ENCODE data around the gene WNT9B. TPM values are rescaled to one million over a fixed set of nuclear protein-coding genes. Genes with fewer than 3 reads are reported as not detected.
"Not testable (repeated sequence)": the region's sequence is repeated elsewhere in the genome, so short reads cannot be mapped to it uniquely, and the experiment has no call there.

The WNT9B gene
- polyA plus RNA-seq, 3 donors from 2014 or later, result not detected

DNA sequence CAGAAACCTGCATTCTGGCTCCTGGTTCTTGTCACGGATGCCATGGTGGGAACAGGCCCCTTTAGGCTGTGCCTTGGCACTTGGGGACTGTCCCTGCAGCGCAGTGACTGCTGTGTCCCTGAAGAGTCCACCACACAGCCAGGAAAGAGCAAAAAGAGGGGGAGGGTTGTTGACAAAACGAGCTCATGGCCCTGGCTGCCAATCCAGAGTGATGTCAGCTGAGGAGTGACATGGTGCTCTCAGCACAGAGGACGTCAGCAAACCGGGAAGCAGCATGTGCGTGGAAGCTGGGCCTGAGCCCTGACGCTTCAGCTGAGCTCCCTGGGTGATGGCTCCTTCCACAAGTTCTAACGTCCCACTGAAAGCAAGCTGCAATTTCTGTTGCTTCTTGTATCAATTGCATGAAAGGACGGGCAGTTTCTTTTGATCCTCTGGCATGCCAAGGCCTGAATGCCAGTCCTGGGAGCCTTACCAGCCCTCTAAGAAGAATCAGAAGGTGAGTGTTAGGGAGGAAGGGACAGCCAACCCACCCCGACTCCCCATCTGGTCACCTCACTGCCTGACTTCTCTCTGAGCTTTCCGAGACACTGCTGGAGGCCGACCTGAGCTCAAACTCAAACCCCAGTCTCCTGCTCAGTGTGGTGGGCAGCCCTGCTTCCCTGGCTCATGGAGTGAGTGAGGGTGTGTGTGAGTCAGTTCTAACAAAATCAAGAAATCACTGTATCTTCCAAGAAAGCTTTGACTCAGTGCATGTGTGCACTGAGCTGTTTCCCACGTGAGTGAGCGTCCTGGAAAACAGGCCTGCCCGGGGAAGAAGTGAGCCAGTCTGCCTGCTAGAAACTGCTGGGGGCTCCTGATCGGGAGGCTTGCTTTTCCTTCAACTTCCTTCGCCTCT, 18.2 kb upstream of the WNT9B start:
- no peak for DNase-seq
- H3K4me3 Mint-ChIP-seq, result no peak overlapping the region
- H3K9me3 Mint-ChIP-seq, result no peaks in the 10 kb centered on the region
- H3K4me1 Mint-ChIP-seq, result peaks cover 4 to 6% of the 10 kb centered on the region in 2 donors
- H3K36me3 Mint-ChIP-seq, result no peaks in the 10 kb centered on the region
- H3K27me3 Mint-ChIP-seq (ENCODE audit: low read depth in 3 of 3), result peaks cover 2 to 14% (median 7%) of the 10 kb centered on the region in 3 donors
- no peak overlapping the region for H3K27ac Mint-ChIP-seq

DNA sequence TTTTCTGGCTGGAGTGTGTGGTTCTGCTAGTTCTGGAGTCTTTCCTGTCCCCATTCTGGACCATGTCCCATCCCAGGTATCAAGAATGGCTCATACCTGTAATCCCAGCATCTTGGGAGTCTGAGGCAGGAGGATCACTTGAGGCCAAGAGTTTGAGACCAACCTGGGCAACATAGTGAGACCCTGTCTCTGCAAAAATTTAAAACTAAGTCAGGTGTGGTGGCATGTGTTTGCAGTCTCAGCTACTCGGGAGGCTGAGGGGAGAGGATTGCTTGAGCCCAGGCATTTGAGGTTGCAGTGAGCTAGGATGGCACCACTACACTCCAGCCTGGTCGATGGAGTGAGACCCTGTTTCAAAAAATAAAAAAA, 17.6 kb upstream of the WNT9B start:
- Mint-ChIP-seq H3K27me3 (ENCODE audit: low read depth in 3 of 3) (peaks cover 2 to 11% (median 7%) of the 10 kb centered on the region in 3 donors), H3K9me3 (no peaks in the 10 kb centered on the region), H3K36me3 (no peaks in the 10 kb centered on the region), H3K4me1 (peaks cover 4 to 6% of the 10 kb centered on the region in 2 donors), H3K27ac (no peak overlapping the region), H3K4me3 (no peak overlapping the region)
- no peak for DNase-seq

DNA sequence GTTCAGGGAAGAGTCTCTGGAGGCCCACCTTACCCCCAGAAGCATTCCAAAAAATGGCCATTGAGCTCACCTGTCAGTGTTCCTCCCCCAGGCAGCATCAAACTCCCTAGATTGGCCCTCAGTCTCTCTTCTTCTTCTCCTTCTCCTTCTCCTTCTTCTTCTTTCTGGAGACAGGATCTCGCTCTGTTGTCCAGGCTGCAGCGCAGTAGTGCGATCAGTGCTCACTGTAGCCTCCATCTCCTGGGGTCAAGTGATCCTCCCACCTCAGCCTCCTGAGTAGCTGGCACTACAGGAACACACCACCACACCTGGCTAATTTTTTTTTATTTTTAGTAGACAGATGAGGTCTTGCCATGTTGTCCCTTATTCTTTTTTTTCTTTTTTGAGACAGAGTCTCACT, 16.5 kb upstream of the WNT9B start:
- Mint-ChIP-seq H3K36me3 (no peaks in the 10 kb centered on the region), H3K4me1 (peaks cover 4 to 6% of the 10 kb centered on the region in 2 donors), H3K4me3 (no peak overlapping the region), H3K27ac (no peak overlapping the region), H3K9me3 (peaks cover 0 to 1% (median 0%) of the 10 kb centered on the region in 6 donors), H3K27me3 (ENCODE audit: low read depth in 3 of 3) (peaks cover 2 to 14% (median 7%) of the 10 kb centered on the region in 3 donors)
- no peak for DNase-seq

DNA sequence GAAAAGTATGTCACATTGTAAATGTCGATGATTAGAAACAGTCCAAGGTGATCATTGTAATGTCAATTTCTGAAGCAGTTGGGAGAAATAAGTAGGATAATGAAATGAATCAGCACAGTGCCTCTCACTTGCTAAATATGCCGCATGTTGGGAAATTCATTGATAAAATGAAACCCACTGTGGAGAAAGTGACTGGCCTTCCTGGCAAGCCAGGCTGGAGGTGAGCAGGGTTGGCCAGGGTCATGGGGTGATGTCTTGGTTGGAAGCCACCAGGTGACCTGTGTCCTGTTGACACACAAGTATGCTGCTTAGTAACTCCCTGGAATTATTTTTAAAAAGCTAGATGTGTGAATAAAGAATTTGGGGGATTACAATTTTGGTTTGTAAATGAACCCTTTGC, 14.9 kb upstream of the WNT9B start:
- H3K27me3 Mint-ChIP-seq (ENCODE audit: low read depth in 3 of 3), result peaks cover 5 to 28% (median 5%) of the 10 kb centered on the region in 3 donors
- H3K4me3 Mint-ChIP-seq, result no peak overlapping the region
- H3K36me3 Mint-ChIP-seq, result no peaks in the 10 kb centered on the region
- H3K9me3 Mint-ChIP-seq, result peaks cover 0 to 1% (median 0%) of the 10 kb centered on the region in 6 donors
- H3K4me1 Mint-ChIP-seq, result peaks cover 6% of the 10 kb centered on the region in 2 donors
- no peak for DNase-seq
- no peak overlapping the region for H3K27ac Mint-ChIP-seq

DNA sequence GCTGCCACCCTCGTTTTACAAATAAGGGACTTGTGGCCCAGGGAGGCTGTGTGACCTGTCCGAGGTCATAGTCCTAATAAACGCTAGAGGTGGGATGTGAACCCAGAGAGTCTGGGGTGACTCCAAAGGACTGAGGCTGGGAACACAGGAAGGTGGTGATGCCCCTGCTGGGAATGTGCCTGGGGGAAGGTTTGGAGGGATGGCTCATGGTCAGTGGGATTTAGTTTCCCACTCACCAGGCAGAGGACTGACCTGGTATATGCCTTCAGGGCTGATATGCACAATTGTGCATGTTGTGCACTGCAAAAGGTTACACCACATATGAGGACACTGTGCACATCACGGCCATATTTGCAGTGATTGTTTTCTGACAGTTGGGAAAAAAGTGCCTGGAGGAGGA, 13.9 kb upstream of the WNT9B start:
- no peak for DNase-seq
- peaks cover 0 to under 1% (median 0%) of the 10 kb centered on the region in 3 donors for H3K36me3 Mint-ChIP-seq
- peaks cover 5 to 28% (median 5%) of the 10 kb centered on the region in 3 donors for H3K27me3 Mint-ChIP-seq (ENCODE audit: low read depth in 3 of 3)
- H3K9me3 Mint-ChIP-seq, result peaks cover 0 to 1% (median under 1%) of the 10 kb centered on the region in 6 donors
- H3K4me3 Mint-ChIP-seq, result no peak overlapping the region
- H3K27ac Mint-ChIP-seq, result no peak overlapping the region
- peaks cover 6% of the 10 kb centered on the region in 2 donors for H3K4me1 Mint-ChIP-seq

DNA sequence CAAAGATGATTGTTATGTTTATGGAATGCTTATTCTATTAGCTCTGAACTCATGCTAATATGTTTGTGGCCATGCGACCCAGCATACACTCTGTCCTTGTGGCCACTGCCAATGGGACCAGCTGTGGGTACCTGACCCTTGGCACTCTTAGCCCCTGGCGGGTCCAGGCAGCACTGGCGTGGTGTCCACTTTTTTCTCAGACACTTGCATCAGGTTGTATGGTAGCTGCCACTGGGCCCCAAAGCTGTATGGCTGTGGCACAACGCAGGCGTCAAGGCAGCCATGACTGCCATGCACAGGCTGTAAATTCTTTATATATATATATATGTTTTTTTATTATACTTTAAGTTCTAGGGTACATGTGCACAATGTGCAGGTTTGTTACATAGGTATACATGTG, 12.2 kb upstream of the WNT9B start:
- no peak for DNase-seq
- H3K27me3 Mint-ChIP-seq (ENCODE audit: low read depth in 3 of 3), result peaks cover 5 to 28% (median 5%) of the 10 kb centered on the region in 3 donors
- no peak overlapping the region for H3K4me3 Mint-ChIP-seq

DNA sequence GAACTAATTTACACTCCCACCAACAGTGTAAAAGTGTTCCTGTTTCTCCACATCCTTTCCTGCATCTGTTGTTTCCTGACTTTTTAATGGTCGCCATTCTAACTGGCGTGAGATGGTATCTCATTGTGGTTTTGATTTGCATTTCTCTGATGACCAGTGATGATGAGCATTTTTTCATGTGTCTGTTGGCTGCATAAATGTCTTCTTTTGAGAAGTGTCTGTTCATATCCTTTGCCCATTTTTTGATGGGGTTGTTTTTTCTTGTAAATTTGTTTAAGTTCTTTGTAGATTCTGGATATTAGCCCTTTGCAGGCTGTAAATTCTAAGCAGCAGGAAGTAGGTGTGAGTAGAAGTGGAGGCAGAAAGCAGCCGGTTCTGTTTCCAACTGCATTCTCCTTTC, 10.8 kb upstream of the WNT9B start:
- not testable (repeated sequence) for H3K4me3 Mint-ChIP-seq, H3K27ac Mint-ChIP-seq, DNase-seq, H3K36me3 Mint-ChIP-seq, H3K4me1 Mint-ChIP-seq
- Mint-ChIP-seq H3K27me3 (ENCODE audit: low read depth in 3 of 3) (peaks cover 5 to 31% (median 5%) of the 10 kb centered on the region in 3 donors), H3K9me3 (peaks cover 11 to 15% (median 12%) of the 10 kb centered on the region in 6 donors)

More for the DNA sequence above, 12.2 kb upstream of the WNT9B start:
- H3K4me1 Mint-ChIP-seq, result peaks cover 6% of the 10 kb centered on the region in 2 donors
- peaks cover 11 to 15% (median 12%) of the 10 kb centered on the region in 6 donors for H3K9me3 Mint-ChIP-seq
- peaks cover 3 to 8% (median 4%) of the 10 kb centered on the region in 3 donors for H3K36me3 Mint-ChIP-seq
- H3K27ac Mint-ChIP-seq, result no peak overlapping the region

DNA sequence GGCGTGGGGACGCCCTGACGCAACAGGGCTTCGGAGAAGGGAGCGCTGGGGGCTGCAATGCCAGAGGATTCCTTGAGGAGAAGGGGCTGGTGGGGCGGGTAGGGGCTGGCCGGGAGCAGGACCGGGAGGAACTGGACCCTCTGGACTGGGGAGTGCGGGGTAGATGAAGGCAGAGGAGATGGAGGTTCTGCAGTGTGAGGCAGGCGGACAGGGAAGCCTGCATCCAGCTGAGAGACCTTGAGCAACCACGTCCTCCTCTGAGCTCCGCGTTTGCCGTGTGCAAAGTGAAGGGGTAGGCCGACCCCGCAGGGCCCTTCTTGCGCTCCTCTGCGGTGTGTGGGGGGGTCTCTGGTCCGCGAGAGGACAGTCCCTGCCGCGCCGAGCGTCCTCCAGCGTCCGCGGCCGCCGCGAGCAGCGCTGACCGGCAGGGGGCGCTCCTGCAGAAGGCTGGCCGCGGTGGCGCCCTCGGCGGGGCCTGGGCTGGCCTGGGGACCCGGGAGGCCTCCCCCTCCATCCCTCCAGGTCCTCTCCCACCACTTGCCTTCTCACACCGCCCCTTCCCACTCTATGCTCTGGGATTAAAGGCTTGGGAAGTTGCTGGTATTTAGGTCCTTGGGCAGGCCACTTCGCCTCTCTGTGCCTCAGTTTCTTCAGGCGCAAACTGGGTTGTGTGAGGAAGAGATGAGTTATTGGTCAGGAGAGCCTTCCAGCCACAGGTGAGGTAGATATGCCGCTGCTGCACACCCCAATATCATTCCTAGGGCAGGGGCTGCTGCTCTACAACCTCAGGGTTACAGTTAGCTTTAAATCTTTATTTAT, 9.6 kb upstream of the WNT9B start:
- no peak overlapping the region for H3K27ac Mint-ChIP-seq
- H3K9me3 Mint-ChIP-seq, result peaks cover 11 to 15% (median 12%) of the 10 kb centered on the region in 6 donors
- H3K27me3 Mint-ChIP-seq (ENCODE audit: low read depth in 3 of 3), result peaks cover 2 to 38% (median 3%) of the 10 kb centered on the region in 3 donors

DNA sequence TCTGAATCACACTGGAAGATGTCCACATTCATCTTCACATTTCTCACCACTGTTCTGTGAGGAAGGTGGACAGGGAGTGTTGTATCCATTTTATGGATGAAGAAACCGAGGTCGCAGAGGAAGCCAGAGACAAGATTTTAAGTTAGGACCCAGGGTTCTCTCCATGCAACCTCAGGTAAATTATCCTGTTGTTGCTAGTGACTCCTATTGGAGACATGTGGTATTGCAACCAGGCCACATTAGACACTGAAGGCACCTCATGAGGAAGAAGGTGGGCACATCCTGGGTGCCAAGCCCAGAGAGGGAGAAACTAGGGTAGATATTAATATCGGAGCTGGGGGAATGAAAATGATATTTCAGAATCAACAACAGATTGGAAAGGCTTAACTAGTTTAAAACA, 8.5 kb upstream of the WNT9B start:
- Mint-ChIP-seq H3K4me1 (peaks cover 0 to 2% of the 10 kb centered on the region in 2 donors), H3K9me3 (peaks cover 11 to 15% (median 12%) of the 10 kb centered on the region in 6 donors), H3K4me3 (no peak overlapping the region), H3K36me3 (peaks cover 3 to 8% (median 4%) of the 10 kb centered on the region in 3 donors), H3K27me3 (ENCODE audit: low read depth in 3 of 3) (peaks cover 4 to 44% (median 7%) of the 10 kb centered on the region in 3 donors), H3K27ac (no peak overlapping the region)
- DNase-seq, result no peak

More for the DNA sequence above, 9.6 kb upstream of the WNT9B start:
- peaks cover 0 to 2% of the 10 kb centered on the region in 2 donors for H3K4me1 Mint-ChIP-seq
- H3K36me3 Mint-ChIP-seq, result peaks cover 3 to 8% (median 4%) of the 10 kb centered on the region in 3 donors
- DNase-seq, result no peak
- no peak overlapping the region for H3K4me3 Mint-ChIP-seq

DNA sequence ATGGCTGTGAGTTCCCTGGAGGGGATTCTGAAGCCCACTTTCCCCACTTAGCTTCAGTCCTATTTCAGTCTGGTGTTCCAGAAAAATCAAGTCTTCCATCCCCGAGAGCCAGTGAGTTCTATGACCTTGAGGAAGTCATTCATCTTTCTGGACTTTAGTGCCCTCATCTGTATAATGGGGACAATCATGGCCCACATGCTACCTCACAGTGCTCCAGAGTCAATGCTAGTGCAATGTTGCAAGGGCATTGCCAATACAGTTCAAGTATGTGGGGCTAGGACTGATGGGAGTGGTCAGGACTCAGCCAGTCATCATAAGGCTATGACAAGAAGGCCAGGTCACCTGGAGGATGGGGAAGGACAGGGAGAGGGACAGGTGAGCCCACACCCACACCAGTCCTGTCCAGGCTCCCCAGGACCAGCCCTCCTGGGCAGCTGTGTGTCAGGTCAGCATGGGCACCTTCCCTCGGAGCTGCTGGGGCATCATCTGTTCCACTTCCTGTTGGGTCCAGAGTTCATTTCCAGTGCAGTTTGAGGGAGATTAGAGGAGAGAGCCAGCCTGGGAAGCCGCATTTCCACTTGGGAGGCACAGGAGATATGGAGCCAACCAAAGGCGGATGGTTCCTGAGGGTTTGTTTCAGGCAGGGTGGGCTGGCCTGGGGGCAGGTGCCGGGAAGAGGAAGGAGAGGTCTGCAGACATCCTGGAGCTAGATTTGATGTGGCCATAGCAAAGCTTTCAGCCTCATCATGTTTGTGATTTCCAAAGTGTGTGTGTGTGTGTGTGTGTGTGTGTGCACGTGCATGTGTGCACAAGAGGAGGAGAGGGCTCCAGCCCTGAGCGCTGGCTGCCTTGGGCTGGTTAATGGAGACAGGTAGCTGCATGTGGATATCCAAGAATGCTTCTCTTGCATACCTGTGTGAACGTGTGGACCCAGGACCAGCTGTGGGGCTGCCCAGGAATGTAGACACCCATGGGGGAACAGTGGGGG, 3.9 kb upstream of the WNT9B start:
- Mint-ChIP-seq H3K27me3 (ENCODE audit: low read depth in 3 of 3) (peaks cover 14 to 49% (median 15%) of the 10 kb centered on the region in 3 donors), H3K4me1 (peaks cover 0 to 13% of the 10 kb centered on the region in 2 donors), H3K36me3 (peaks cover 3 to 8% (median 4%) of the 10 kb centered on the region in 3 donors), H3K9me3 (peaks cover 9 to 14% (median 12%) of the 10 kb centered on the region in 6 donors), H3K27ac (no peak overlapping the region), H3K4me3 (no peak overlapping the region)
- no peak for DNase-seq

DNA sequence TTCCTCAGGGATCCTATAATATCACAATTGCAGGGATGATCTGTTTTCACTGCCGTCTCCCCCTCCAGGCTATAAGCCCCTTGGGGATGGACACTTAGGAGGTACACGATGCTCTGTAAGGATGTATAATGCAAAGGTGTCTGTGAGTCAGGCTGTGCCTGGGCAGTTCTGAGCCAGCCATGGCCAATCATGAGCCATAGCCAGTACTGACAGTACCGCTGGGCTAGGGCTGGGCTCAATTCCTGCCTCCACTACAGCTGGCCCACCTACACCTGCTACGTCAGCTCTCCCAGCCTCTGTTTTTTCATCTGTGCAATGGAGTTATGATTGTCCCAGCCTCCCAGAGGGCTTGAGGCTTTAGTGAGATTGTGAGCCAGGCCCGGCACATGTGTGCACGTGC, 2.8 kb upstream of the WNT9B start:
- Mint-ChIP-seq H3K27me3 (ENCODE audit: low read depth in 3 of 3) (peaks cover 14 to 56% (median 19%) of the 10 kb centered on the region in 3 donors), H3K36me3 (peaks cover 0 to under 1% (median under 1%) of the 10 kb centered on the region in 3 donors), H3K27ac (no peak overlapping the region), H3K9me3 (peaks cover 1 to 7% (median 2%) of the 10 kb centered on the region in 6 donors), H3K4me1 (peaks cover 0 to 17% of the 10 kb centered on the region in 2 donors), H3K4me3 (no peak overlapping the region)
- DNase-seq, result no peak

DNA sequence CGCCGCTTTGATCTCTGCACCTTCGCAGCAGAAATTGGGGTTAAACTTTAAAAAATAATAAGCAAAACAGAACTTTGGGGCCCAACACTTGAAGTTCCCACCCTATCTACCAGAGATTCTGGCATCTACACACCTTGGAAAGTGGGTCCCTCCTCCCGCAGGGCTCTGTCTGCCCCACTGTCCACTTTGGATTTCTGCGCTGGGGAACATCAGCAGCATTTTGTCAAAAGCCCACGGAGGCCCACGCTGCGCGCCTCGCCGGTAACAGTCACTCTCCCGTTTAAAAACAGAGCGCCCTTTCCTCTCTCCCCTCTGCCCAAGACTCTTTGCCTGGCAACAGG, 725 bp upstream of the WNT9B start:
- Mint-ChIP-seq H3K27ac (no peak overlapping the region), H3K9me3 (peaks cover 0 to 2% (median 0%) of the 10 kb centered on the region in 6 donors), H3K4me3 (peak overlapping the region in 4 of 5 donors; percentile 6 to 48 (median 34)), H3K4me1 (peaks cover 0 to 17% of the 10 kb centered on the region in 2 donors), H3K27me3 (ENCODE audit: low read depth in 3 of 3) (peaks cover 14 to 61% (median 24%) of the 10 kb centered on the region in 3 donors), H3K36me3 (no peaks in the 10 kb centered on the region)
- no peak for DNase-seq

All from immature natural killer cell (primary cell).